HUES48 (cell line): ENCODE data around the gene VENTX.

ENCODE experiments used
- H3K27ac ChIP-seq: one replicate; pipeline ENCODE4 v1.7.0; 2013; ENCODE audit warnings: low read depth, low read length, inconsistent platforms
- H3K27me3 ChIP-seq: 2 replicates; pipeline ENCODE4 v1.6.1; 2013; ENCODE audit warnings: mild to moderate bottlenecking, low read length; ENCODE audit not compliant: control insufficient read depth, insufficient read depth
- H3K36me3 ChIP-seq: 2 replicates; pipeline ENCODE4 v1.6.1; 2013; ENCODE audit warnings: low read length; ENCODE audit not compliant: control insufficient read depth, insufficient read depth
- H3K4me1 ChIP-seq: 2 replicates; pipeline ENCODE4 v1.6.1; 2013; ENCODE audit warnings: mild to moderate bottlenecking, low read length; ENCODE audit not compliant: control insufficient read depth, insufficient read depth
- H3K4me3 ChIP-seq: 2 replicates; pipeline ENCODE4 v1.5.1; 2013; ENCODE audit warnings: mild to moderate bottlenecking, low read depth, low read length
- H3K9ac ChIP-seq: 2 replicates; pipeline ENCODE4 v1.6.1; 2013; ENCODE audit warnings: mild to moderate bottlenecking, low read depth, low read length, moderate library complexity
- H3K9me3 ChIP-seq: 2 replicates; pipeline ENCODE4 v1.6.1; 2013; ENCODE audit warnings: low read length; ENCODE audit not compliant: control insufficient read depth, insufficient read depth

VENTX gene

DNA sequence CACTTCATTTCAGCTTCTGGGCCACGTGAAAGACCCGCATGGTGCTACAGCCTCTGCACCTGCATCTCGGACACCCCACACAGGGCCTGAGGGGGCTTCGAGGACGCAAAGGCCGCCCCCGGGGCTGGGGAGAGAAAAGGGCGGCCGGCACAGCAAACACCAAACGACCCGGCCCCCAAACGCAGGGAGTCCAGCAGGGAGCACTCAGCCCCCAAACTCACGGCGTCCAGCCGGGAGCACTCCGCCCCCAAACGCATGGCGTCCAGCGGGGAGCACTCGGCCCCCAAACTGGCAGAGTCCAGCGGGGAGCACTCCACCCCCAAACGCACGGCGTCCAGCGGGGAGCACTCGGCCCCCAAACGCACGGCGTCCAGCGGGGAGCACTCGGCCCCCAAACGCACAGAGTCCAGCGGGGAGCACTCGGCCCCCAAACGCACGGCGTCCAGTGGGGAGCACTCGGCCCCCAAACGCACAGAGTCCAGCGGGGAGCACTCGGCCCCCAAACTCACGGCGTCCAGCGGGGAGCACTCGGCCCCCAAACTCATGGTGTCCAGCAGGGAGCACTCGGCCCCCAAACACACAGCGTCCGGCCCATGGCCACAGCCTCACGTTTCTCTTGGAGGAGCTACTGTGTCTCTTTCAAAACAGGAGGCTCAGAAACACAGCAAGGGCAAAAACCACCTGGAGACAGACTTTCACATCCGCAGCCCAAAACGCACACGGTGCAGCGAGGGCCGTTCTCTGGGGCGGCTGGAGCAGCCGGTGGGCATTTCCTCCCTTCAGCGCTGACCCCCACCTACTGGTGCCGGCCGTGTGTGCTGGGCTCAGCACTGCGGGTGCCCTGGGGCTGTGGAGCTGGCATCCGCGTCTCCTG lies 34.6 kb upstream of the VENTX start:
- H3K27me3 ChIP-seq, result no peaks in the 10 kb centered on the region

GRCh38 chr10:133203652-133204195 lies 33.9 kb upstream of the VENTX start:
- Histone ChIP-seq H3K9ac (no peak overlapping the region), H3K4me1 (no peaks in the 10 kb centered on the region), H3K36me3 (no peaks in the 10 kb centered on the region), H3K27ac (no peak overlapping the region), H3K4me3 (no peak overlapping the region), H3K27me3 (no peaks in the 10 kb centered on the region), H3K9me3 (no peaks in the 10 kb centered on the region)

More for the DNA sequence above, 34.6 kb upstream of the VENTX start:
- no peaks in the 10 kb centered on the region for H3K9me3 ChIP-seq
- H3K4me3 ChIP-seq, result no peak overlapping the region
- no peaks in the 10 kb centered on the region for H3K36me3 ChIP-seq
- H3K9ac ChIP-seq, result no peak overlapping the region
- H3K4me1 ChIP-seq, result no peaks in the 10 kb centered on the region
- H3K27ac ChIP-seq, result no peak overlapping the region

- H3K9me3 ChIP-seq, result no peaks in the 10 kb centered on the region
- H3K27ac ChIP-seq, result no peak overlapping the region
- H3K36me3 ChIP-seq, result no peaks in the 10 kb centered on the region
- H3K4me3 ChIP-seq, result no peak overlapping the region
- no peak overlapping the region for H3K9ac ChIP-seq
- no peaks in the 10 kb centered on the region for H3K4me1 ChIP-seq
- H3K27me3 ChIP-seq, result no peaks in the 10 kb centered on the region
Observed at GRCh38 chr10:133204226-133205015, 33.2 kb upstream of the VENTX start.

DNA sequence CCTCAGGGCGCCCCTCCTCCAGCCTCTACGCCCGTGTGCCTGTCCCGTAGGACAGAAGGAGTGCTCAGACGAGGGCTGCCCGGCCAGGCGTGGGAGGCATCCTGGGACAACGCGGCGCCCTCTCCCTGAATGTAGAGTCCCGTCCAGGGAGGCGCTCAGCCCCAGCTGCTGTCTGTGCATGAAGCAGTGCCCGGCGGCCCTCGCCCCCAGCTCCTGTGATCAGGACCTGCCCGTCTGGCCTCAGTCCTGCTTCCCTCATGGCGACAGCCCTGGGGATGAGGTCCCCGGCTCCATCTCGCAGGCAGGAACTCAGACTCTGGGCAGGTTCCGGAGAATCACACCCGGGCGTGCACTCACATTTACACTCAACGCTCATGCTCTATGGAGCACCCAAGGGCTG lies 32.5 kb upstream of the VENTX start:
- H3K36me3 ChIP-seq, result no peaks in the 10 kb centered on the region
- no peaks in the 10 kb centered on the region for H3K9me3 ChIP-seq
- no peak overlapping the region for H3K4me3 ChIP-seq
- H3K4me1 ChIP-seq, result no peaks in the 10 kb centered on the region
- H3K27ac ChIP-seq, result no peak overlapping the region
- H3K27me3 ChIP-seq, result no peaks in the 10 kb centered on the region
- no peak overlapping the region for H3K9ac ChIP-seq

- Histone ChIP-seq H3K27me3 (no peaks in the 10 kb centered on the region), H3K36me3 (no peaks in the 10 kb centered on the region), H3K9me3 (no peaks in the 10 kb centered on the region), H3K27ac (no peak overlapping the region), H3K4me1 (no peaks in the 10 kb centered on the region), H3K9ac (no peak overlapping the region), H3K4me3 (no peak overlapping the region)
Observed at GRCh38 chr10:133206356-133207040, 31.2 kb upstream of the VENTX start.

GRCh38 chr10:133207041-133207600 lies 30.5 kb upstream of the VENTX start:
- H3K4me3 ChIP-seq, result no peak overlapping the region
- H3K4me1 ChIP-seq, result no peaks in the 10 kb centered on the region
- H3K36me3 ChIP-seq, result no peaks in the 10 kb centered on the region
- no peak overlapping the region for H3K27ac ChIP-seq
- H3K27me3 ChIP-seq, result no peaks in the 10 kb centered on the region
- no peaks in the 10 kb centered on the region for H3K9me3 ChIP-seq
- H3K9ac ChIP-seq, result no peak overlapping the region

DNA sequence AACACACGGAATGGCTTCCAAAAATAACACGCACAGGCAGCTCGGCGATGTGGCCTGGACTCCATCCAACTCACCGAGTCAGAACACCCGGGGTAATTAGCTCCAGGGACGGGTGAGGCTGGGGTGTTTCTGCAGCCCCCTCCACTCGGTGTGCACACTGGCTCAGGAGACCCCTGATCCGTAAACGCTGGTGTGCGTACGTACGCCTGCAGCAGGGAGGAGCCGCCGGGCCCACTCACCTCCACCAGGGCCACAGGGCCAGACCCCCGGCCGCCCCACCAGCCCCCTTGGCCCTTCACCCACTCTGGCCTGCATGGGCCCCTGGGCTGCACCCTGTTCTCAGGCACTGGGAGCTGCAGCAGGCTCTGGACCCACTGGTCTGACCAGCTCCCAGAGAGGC lies 30.0 kb upstream of the VENTX start:
- Histone ChIP-seq H3K27me3 (no peaks in the 10 kb centered on the region), H3K4me1 (no peaks in the 10 kb centered on the region), H3K4me3 (no peak overlapping the region), H3K27ac (no peak overlapping the region), H3K36me3 (no peaks in the 10 kb centered on the region), H3K9ac (no peak overlapping the region), H3K9me3 (no peaks in the 10 kb centered on the region)

DNA sequence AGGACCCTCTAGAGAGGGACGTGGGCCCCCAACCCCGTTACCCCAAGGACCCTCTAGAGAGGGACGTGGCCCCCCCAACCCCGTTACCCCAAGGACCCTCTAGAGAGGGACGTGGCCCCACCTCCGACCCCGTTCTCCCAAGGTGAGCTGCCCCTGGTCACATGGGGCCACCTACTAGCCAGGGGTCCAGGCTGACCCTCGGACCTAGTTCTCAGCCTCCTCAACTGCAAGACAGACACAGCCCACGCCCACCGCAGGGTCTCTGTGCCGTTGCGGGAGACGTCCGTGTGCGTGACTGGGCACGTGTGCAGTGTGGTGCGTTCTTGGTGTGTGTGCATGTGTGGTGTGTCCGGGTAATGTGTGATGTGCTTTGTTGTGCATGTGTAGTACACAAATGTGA lies 29.2 kb upstream of the VENTX start:
- H3K36me3 ChIP-seq, result no peaks in the 10 kb centered on the region
- H3K27ac ChIP-seq, result no peak overlapping the region
- no peaks in the 10 kb centered on the region for H3K9me3 ChIP-seq
- H3K4me1 ChIP-seq, result no peaks in the 10 kb centered on the region
- no peaks in the 10 kb centered on the region for H3K27me3 ChIP-seq
- H3K9ac ChIP-seq, result no peak overlapping the region
- H3K4me3 ChIP-seq, result no peak overlapping the region

DNA sequence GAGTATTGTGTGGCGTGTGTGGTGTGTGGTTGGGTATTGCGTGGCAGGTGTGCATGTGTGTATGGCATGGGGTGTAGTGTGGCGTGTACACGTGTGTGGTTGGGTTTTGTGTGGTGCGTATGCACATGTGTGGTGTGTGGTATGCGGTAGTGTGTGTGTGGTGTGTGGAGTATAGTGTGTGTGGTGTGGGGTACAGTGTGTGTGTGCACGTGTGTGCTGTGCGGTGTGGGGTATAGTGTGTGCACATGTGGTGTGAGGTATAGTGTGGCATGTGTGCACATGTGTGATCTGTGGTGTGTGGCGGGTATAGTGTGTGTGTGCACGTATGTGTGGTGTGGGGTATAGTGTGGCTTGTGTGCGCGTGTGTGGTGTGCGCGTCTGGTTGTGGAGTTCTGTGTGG lies 28.5 kb upstream of the VENTX start:
- Histone ChIP-seq H3K9me3 (no peaks in the 10 kb centered on the region), H3K4me1 (no peaks in the 10 kb centered on the region), H3K27me3 (no peaks in the 10 kb centered on the region), H3K4me3 (no peak overlapping the region), H3K27ac (no peak overlapping the region), H3K9ac (no peak overlapping the region), H3K36me3 (no peaks in the 10 kb centered on the region)

- no peaks in the 10 kb centered on the region for H3K9me3 ChIP-seq
- H3K9ac ChIP-seq, result no peak overlapping the region
- H3K27me3 ChIP-seq, result no peaks in the 10 kb centered on the region
- H3K27ac ChIP-seq, result no peak overlapping the region
- no peaks in the 10 kb centered on the region for H3K4me1 ChIP-seq
- H3K4me3 ChIP-seq, result no peak overlapping the region
- no peaks in the 10 kb centered on the region for H3K36me3 ChIP-seq
Observed at GRCh38 chr10:133209641-133210040, 28.0 kb upstream of the VENTX start.
